Ovary (tissue), 9 donors: ENCODE data around the gene THY1. TPM values are rescaled to one million over a fixed set of nuclear protein-coding genes. Genes with fewer than 3 reads are reported as not detected.

Source experiments
- DNase-seq, 5 donors: peaks; one replicate each; pipeline ENCODE4 v3.0.0-alpha.2; 2019 to 2020
- H3K27ac ChIP-seq, 2 donors: fragments of 200-600 bp; one replicate each; pipeline versions ENCODE4 v1.5.1 to v1.8.0; 2019 to 2022
- H3K27me3 ChIP-seq: fragments of 200-600 bp; one replicate; pipeline ENCODE4 v1.8.0; 2022
- H3K36me3 ChIP-seq: fragments of 200-600 bp; sonication (generic); one replicate; pipeline ENCODE4 v1.5.1; 2019
- H3K4me1 ChIP-seq: one replicate; pipeline ENCODE4 v1.8.1; 2013; ENCODE audit warnings: mild to moderate bottlenecking, moderate library complexity; ENCODE audit not compliant: insufficient read depth
- H3K4me3 ChIP-seq: fragments of 200-600 bp; sonication (generic); one replicate; pipeline ENCODE4 v1.5.1; 2017
- H3K9me3 ChIP-seq, 2 donors: fragments of 200-600 bp in 1 of 2; sonication (generic) in 1 of 2; one replicate each; pipeline versions ENCODE4 v1.5.1 to v1.8.1; 2013 to 2019; ENCODE audit warnings: mild to moderate bottlenecking in 1 of 2, moderate library complexity in 1 of 2
- CTCF ChIP-seq, 3 donors: fragments of 450-650 bp in 2 of 3; fragments of 200-600 bp in 1 of 3; IDR thresholded peaks; one replicate each; pipeline versions ENCODE4 v1.5.1 to v1.8.0; 2016 to 2022; ENCODE audit warnings: antibody characterized with exemption in 3 of 3, mild to moderate bottlenecking in 1 of 3
- EP300 ChIP-seq: sonication (generic); formaldehyde crosslinking; IDR thresholded peaks from one replicate; pipeline ENCODE4 v1.6.1; 2017; ENCODE audit warnings: antibody characterized with exemption
- POLR2A ChIP-seq: fragments of 450-650 bp; IDR thresholded peaks from one replicate; pipeline ENCODE4 v1.6.1; 2017; ENCODE audit warnings: antibody characterized with exemption, mild to moderate bottlenecking, moderate library complexity
- WGBS, 3 donors: extraction: QIAGEN DNeasy Blood & Tissue Kit in 1 of 3; methylation state at CpG; one replicate each; pipeline versions ENCODE4 v1.1.5 to v1.1.7; 2013 to 2017; 5-methylcytosine and 5-hydroxymethylcytosine counted together
- intact Hi-C, 4 donors: fragments of 100-400 bp; cut with DNase I; formaldehyde crosslinking; loops; one replicate each; pipeline versions ENCODE4 v1.11.0 to v1.15.1; 2022 to 2023
- polyA plus RNA-seq, 2 donors: library from polyadenylated mRNA; stranded (reverse); fragments of 200-250 nt in 1 of 2; fragments of 350-450 nt in 1 of 2; fragmentation: Illumina TruSeq in 1 of 2; extraction: RNeasy Lipid Tissue Mini Kit (QIAGEN cat#74804) in 1 of 2; gene quantifications; one replicate each; pipeline ENCODE4 v1.2.3, GENCODE V29; 2013 to 2014
- total RNA-seq, 7 donors: library from RNA; depleted of rRNA in 2 of 7; stranded (reverse); fragments of >200 nt in 2 of 7; fragmentation: NEBNext Ultra II Directional in 3 of 7; extraction: Animal tissue kit (Norgen Biotek cat#: 25700) in 3 of 7; gene quantifications; one replicate each; pipeline versions ENCODE4 v1.1.0 to v1.2.4, GENCODE V29; 2016 to 2023
- donor health status: DM: no; HTN: no; CAD: no; lungs with moderate emphysema.
- donor health status: DM: no; HTN: no; CAD: no.
- donor health status: Bipolar disorder and iron deficiency.
- donor health status: DM: yes; HTN: yes; CAD: no.
- donor health status: DM: no; HTN: no; CAD: no.
- donor health status: DM: yes; HTN: yes; CAD: no.

THY1 gene
- total and polyA plus RNA-seq, 9 donors, result 0.36 to 123 (median 15.0) TPM

GRCh38 chr11:119447664-119448242 is 24.8 kb upstream of the THY1 start:
- intact Hi-C loops, result no loop called here
- Histone ChIP-seq H3K9me3 (no peaks in the 10 kb centered on the region), H3K36me3 (no peaks in the 10 kb centered on the region), H3K4me3 (no peak overlapping the region), H3K27ac (no peak overlapping the region), H3K27me3 (no peaks in the 10 kb centered on the region), H3K4me1 (peaks cover 9% of the 10 kb centered on the region)
- DNase-seq, result no peak
- TF ChIP-seq EP300 (no peak), CTCF (IDR thresholded peaks at IDR 0.05) (no peak), POLR2A (no peak)
- WGBS, 3 donors, result 34 to 44% (median 41%) methylated on average over 5 of the region's 5 CpGs

GRCh38 chr11:119446871-119447663 is 24.1 kb upstream of the THY1 start:
- TF ChIP-seq POLR2A (no peak), CTCF (IDR thresholded peaks at IDR 0.05) (no peak)
- intact Hi-C loops, result no loop called here
- Histone ChIP-seq H3K4me1 (peaks cover 9% of the 10 kb centered on the region), H3K4me3 (no peak overlapping the region), H3K27me3 (no peaks in the 10 kb centered on the region), H3K27ac (no peak overlapping the region), H3K36me3 (no peaks in the 10 kb centered on the region), H3K9me3 (no peaks in the 10 kb centered on the region)
- no peak for DNase-seq
- WGBS, 3 donors, result 42 to 46% (median 42%) methylated on average over 10 of the region's 10 CpGs

GRCh38 chr11:119446434-119446833 is 23.5 kb upstream of the THY1 start:
- WGBS, 3 donors, result 26 to 36% (median 30%) methylated on average over 8 of the region's 8 CpGs
- no peak overlapping the region for H3K27ac ChIP-seq
- H3K36me3 ChIP-seq, result no peaks in the 10 kb centered on the region
- no peak overlapping the region for H3K4me3 ChIP-seq
- DNase-seq, result no peak
- intact Hi-C loops, result no loop called here
- H3K27me3 ChIP-seq, result no peaks in the 10 kb centered on the region
- H3K9me3 ChIP-seq, result no peaks in the 10 kb centered on the region
- no peak for TF ChIP-seq EP300
- no peak for TF ChIP-seq POLR2A
- TF ChIP-seq CTCF (IDR thresholded peaks at IDR 0.05), result no peak
- peaks cover 9% of the 10 kb centered on the region for H3K4me1 ChIP-seq

- no peak overlapping the region for H3K4me3 ChIP-seq
- intact Hi-C loops, result no loop called here
- no peaks in the 10 kb centered on the region for H3K27me3 ChIP-seq
- TF ChIP-seq POLR2A, result no peak
- no peak for TF ChIP-seq CTCF (IDR thresholded peaks at IDR 0.05)
- no peak for TF ChIP-seq EP300
- H3K9me3 ChIP-seq, result no peaks in the 10 kb centered on the region
- WGBS, 3 donors, result 16 to 20% (median 17%) methylated on average over 4 of the region's 4 CpGs
- peaks cover 9% of the 10 kb centered on the region for H3K4me1 ChIP-seq
- DNase-seq, result no peak
- no peak overlapping the region for H3K27ac ChIP-seq
- H3K36me3 ChIP-seq, result no peaks in the 10 kb centered on the region
These were observed 22.9 kb upstream of the THY1 start for GRCh38 chr11:119445850-119446249.
